Hematopoietic multipotent progenitor cell treated with erythropoietin and hydrocortisone succinate and interleukin-3 and kit ligand, for 17 days (in vitro differentiated cells): ENCODE data around the gene CD48.
"Not testable (repeated sequence)": the region's sequence is repeated elsewhere in the genome, so short reads cannot be mapped to it uniquely, and the experiment has no call there.

Source experiments
- DNase-seq: peaks from one replicate; pipeline ENCODE4 v3.0.0-alpha.2; 2015; ENCODE audit warnings: low spot score

The CD48 gene

DNA sequence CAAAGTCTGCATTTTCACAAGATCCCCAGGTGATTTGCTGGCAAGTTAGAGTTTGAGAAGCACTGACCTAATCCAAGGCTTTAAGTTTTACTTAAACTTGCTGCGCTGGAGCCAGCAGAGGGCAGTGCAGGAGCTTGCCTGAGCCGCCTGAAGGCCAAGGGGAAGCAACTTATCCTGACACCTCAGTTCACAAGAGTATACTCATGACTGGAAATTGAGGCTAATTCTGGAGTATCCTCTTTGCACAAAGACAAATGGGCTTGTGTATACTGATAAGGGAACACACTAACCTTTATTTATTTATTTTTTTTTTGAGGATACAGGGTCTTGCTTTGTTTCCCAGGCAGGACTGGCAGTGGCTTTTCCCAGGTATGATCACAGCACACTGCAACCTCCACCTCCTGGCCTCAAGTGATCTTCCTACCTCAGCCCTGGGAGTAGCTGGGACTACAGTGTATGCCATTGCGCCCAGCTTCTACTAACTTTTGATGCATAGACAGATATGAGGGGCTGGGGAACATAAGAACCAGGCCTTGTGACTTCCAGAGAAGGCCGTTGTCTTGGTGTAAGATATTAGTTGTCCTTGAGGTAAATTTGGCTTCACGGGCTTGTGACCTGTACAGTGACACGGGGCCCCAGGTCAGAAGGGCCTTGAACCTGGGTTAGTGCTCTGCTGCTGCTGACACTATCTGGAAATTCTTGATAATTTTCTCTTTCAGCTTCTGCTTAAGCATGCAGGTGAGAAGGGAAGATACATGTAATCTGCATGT lies 35.8 kb downstream of the CD48 start:
- peak; percentile 21 for DNase-seq

DNA sequence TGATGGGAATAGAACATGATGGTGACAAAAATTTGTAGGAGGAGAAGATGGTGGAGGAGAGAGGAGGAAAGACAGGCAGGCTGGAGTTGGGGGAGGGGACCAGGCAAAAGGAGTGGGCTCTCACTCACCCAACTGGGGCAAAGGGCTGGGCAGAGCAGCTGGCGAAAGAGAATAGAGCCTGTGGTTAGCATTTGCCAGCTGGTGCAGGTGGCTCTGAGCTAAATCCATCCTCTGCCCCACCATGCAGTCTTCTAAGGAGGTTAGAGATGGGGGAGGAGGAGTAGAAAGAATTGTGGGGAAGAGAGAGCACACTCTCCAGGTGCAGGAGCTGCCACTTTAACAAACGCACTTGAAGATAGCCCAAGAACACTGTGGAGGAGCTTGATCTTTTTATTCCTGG lies 37.2 kb downstream of the CD48 start:
- no peak for DNase-seq

- no peak for DNase-seq
These were observed 38.6 kb downstream of the CD48 start for GRCh38 chr1:160672789-160673695.

- no peak for DNase-seq
These were observed 39.8 kb downstream of the CD48 start for GRCh38 chr1:160671603-160672517.

- no peak for DNase-seq
These were observed 40.9 kb downstream of the CD48 start for GRCh38 chr1:160670701-160671100.

DNA sequence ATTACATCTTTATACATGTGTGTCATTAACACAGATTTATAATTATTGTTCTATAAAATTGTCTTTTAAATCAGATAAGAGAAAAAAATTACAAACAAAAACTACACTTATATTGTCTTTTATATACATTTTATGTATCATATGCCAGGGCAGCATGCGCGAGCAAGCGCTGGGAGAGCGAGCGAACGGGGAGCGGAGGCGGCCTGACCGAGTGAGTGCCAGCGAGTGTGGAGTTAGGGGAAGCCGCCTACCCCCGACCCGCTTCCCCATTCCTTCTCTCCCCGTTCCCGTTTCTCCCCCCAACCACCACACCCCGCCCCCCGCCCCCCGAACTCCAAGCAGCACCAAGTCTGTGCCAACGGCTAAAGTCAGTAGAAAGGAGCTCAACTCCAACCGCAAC lies 41.8 kb downstream of the CD48 start:
- no peak for DNase-seq

DNA sequence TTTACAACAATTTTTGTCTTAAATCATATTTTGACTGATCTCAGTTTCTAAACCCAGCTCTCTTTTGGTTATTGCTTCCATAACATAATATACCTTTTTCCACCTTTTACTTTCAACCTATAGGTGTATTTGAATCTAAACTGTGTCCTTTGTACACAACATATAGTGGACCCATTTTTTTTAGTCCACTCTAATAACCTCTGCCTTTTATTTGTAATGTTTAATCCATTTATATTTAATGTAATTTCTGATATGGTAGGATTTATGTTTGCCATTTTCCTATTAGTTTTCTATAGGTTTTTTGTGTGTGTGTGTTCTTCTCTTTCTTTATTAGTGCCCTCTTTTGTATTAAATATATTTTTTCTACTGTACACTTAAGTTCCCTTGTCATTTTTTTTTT lies 42.3 kb downstream of the CD48 start:
- no peak for DNase-seq

GRCh38 chr1:160667896-160668295 lies 43.7 kb downstream of the CD48 start:
- no peak for DNase-seq

GRCh38 chr1:160666079-160666442 lies 45.6 kb downstream of the CD48 start:
- no peak for DNase-seq

GRCh38 chr1:160665330-160666078 lies 46.1 kb downstream of the CD48 start:
- DNase-seq = no peak

- no peak for DNase-seq
These were observed 47.0 kb downstream of the CD48 start for GRCh38 chr1:160664573-160665051.

GRCh38 chr1:160662910-160663309 lies 48.7 kb downstream of the CD48 start:
- DNase-seq = no peak

GRCh38 chr1:160659566-160659965 lies 52.1 kb downstream of the CD48 start:
- DNase-seq = no peak

DNA sequence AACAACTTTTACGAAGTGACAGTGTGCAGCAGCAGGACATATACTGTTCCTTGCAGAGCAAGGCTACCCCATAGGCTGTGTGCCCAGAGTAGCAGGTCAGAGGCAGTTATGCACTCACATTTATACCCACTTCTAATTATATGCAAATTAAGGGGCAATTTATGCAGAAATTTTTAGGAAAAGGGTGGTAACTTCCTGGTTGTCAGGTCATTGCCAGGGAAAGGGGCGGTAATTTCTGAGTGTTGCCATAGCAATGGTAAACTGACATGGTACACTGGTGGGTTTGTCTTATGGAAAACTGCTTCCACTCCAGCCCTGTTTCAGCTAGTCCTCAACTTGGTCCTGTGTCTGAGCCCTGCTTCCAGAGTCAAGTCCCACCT lies 52.8 kb downstream of the CD48 start:
- DNase-seq = no peak

DNA sequence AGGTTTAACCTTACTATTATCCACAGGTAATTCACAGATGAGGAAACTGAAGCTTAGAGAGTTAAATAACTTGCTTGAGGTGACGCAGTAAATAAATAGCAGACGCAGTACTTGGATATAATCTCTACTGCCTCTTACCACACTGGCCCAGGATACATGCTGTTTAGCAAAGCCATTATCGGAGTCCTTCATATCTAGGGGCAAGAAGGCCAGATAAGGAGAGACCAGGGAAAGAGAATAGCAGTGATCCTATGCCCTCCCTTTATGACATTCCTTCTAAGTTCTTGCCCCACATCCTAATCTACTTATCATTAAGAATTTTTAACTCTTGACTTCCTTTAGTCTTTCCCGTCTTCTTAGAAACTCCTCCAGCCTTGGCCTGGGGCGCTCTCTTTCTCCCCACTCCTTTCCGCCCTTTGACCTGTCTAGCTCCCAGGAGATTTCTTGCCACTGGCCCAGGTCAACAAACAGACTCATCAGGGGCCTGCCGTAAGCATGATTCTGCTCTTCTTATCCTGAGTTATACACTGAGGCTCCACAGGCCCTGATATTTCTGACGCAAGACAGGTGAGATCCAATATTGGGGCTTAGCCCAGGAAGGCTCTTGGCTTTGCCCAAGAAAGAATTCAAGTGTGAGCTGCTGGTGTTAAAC lies 53.3 kb downstream of the CD48 start:
- DNase-seq = no peak

- DNase-seq = no peak
These were observed 54.3 kb downstream of the CD48 start for GRCh38 chr1:160657250-160657781.

GRCh38 chr1:160656737-160657136 lies 54.9 kb downstream of the CD48 start:
- no peak for DNase-seq

GRCh38 chr1:160653620-160654016 lies 58.0 kb downstream of the CD48 start:
- DNase-seq = no peak

- no peak for DNase-seq
These were observed 58.5 kb downstream of the CD48 start for GRCh38 chr1:160652924-160653619.

DNA sequence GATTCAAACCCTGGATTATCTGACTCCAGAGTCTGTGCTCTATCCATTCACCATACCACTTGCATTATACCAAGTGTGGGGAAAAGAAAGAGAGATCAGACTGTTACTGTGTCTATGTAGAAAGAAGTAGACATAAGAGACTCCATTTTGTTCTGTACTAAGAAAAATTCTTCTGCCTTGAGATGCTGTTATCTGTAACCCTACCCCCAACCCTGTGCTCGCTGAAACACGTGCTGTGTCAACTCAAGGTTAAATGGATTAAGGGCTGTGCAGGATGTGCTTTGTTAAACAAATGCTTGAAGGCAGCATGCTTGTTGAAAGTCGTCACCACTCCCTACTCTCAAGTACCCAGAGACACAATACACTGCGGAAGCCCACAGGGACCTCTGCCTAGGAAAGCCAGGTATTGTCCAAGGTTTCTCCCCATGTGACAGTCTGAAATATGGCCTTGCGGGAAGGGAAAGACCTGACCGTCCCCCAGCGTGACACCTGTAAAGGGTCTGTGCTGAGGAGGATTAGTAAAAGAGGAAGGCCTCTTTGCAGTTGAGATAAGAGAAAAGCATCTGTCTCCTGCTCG lies 59.5 kb downstream of the CD48 start:
- DNase-seq = not testable (repeated sequence)
